ENCODE results near the gene PTGFRN. TPM values are rescaled to one million over a fixed set of nuclear protein-coding genes. Genes with fewer than 3 reads are reported as not detected.
A peak's percentile ranks its signal among the peaks of the same experiment; 100 is the strongest.
"Not testable (repeated sequence)": the region's sequence is repeated elsewhere in the genome, so short reads cannot be mapped to it uniquely, and the experiment has no call there.

The PTGFRN gene
- 20.4 TPM for total RNA-seq

- DNase-seq (ENCODE audit: low spot score) (peak; percentile 76), ATAC-seq (peak; percentile 85)
- intact Hi-C loops (cut with DNase I): no loop called here
These were observed at the start of gene PTGFRN for GRCh38 chr1:116909512-116910378. PTGFRN (plus strand) TSS chr1:116909916; CDS start chr1:116910204, 288 bp downstream.

GRCh38 chr1:116860167-116860566 lies 49.5 kb upstream of the PTGFRN start:
- intact Hi-C loops (cut with DNase I); DNase-seq (ENCODE audit: low spot score); ATAC-seq: not testable (repeated sequence)

DNA sequence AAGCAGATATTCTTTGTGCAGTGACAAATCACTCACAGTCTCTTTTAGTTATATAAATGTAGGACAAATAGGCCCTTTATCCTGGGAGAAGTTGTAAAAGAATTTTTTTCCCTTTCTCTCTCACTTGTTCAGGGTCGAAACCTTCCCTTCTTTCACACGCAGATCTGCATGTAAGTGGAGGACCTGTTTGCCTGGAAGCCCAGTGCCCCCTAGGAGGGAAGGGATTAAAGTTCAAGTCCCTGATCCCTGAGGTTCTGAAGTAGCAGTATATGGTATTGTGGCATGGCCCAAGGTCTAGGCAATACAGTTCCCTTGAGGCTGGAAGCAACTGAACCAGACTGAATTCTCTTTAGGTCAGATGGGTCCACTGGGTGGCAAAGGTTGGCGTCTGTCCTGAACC lies 48.6 kb upstream of the PTGFRN start:
- ATAC-seq (no peak), DNase-seq (ENCODE audit: low spot score) (no peak)
- intact Hi-C loops (cut with DNase I): no loop called here

DNA sequence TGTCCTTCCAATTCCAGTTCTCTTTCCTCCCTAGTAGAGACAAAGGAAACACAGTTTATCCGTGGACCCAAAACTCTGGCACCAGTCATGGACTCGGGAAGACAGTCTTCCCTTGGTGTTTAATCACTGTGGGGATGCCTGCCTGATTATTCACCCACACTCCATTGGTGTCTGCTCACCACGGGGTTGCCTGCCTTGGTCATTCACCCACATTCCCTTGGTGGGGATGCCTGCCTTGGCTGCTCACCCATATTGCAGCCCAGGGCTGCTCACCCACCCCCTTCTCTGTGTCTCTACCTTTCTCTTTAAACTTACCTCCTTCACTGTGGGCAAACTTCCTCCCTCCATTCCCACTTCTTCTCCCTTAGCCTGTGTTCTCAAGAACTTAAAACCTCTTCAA lies 46.7 kb upstream of the PTGFRN start:
- intact Hi-C loops (cut with DNase I); DNase-seq (ENCODE audit: low spot score); ATAC-seq: not testable (repeated sequence)

DNA sequence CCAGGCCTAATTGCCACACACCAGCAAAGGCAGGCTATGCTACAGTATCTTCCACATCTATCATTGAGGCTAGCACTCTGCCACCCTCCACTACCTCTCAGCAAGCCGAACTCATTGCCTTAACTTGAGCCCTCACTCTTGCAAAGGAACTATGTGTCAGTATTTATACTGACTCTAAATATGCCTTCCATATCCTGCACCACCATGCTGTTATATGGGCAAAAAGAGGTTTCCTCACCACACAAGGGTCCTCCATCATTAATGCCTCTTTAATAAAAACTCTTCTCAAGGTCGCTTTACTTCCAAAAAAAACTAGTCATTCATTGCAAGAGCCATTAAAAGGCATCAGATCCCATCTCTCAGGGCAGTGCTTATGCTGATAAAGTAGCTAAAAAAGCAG lies 43.2 kb upstream of the PTGFRN start:
- ATAC-seq; DNase-seq (ENCODE audit: low spot score); intact Hi-C loops (cut with DNase I): not testable (repeated sequence)

GRCh38 chr1:116868385-116868784 lies 41.3 kb upstream of the PTGFRN start:
- intact Hi-C loops (cut with DNase I): no loop called here
- no peak for DNase-seq (ENCODE audit: low spot score)
- ATAC-seq: no peak

GRCh38 chr1:116869611-116870010 lies 40.1 kb upstream of the PTGFRN start:
- intact Hi-C loops (cut with DNase I): no loop called here
- ATAC-seq (no peak), DNase-seq (ENCODE audit: low spot score) (no peak)

- intact Hi-C loops (cut with DNase I): no loop called here
- ATAC-seq (peak; percentile 47), DNase-seq (ENCODE audit: low spot score) (no peak)
These were observed 39.4 kb upstream of the PTGFRN start for GRCh38 chr1:116870300-116870699.

DNA sequence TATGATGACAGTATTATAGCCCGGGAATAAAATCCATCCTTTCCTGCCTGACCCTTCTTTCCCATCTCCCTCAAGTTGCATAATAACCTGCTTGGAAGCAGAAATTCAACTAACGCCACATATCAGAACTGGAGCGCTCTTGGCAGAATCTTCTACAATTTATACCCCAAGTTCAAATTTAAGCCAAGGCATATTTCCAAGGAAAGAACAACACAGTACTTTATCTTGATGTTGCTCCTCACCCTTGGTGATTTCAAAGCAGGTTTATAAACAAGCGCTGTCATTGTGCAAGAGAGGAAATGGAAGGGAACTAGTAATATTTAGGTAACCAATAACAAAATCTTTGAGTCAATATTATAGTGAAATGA lies 38.0 kb upstream of the PTGFRN start:
- no peak for DNase-seq (ENCODE audit: low spot score)
- intact Hi-C loops (cut with DNase I): no loop called here
- ATAC-seq: peak; percentile 85

DNA sequence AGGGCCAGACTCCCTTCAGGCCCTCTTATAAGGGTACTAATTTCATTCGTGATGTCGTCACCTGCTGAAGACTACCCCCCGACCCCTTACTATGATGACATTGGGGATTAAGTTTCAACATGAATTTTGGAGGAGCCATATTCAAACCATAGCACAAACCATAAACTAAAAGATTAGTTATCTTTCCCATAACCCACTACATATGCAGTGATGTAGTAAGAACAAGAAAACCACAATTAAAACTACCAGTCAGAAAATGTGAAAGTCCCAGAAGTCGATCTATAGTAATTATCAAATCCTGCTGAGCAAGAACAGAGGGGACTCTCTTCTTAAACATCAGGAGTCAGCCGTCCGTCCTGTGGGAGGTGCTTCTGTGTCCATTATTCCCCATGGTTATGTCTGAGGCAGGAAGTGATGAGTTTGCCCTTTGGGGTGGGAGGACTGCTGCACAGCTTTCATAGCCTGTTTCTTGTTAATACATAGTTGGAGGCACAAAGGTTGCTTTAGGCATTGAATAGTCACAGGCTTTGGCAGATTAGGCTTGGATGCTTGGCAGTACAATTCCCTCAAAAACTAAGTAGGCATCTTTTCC lies 35.9 kb upstream of the PTGFRN start:
- ATAC-seq (no peak), DNase-seq (ENCODE audit: low spot score) (no peak)
- intact Hi-C loops (cut with DNase I): no loop called here

- DNase-seq (ENCODE audit: low spot score) (no peak), ATAC-seq (no peak)
- intact Hi-C loops (cut with DNase I): no loop called here
These were observed 34.9 kb upstream of the PTGFRN start for GRCh38 chr1:116874733-116875249.

- DNase-seq (ENCODE audit: low spot score) (no peak), ATAC-seq (no peak)
- intact Hi-C loops (cut with DNase I): no loop called here
These were observed 34.3 kb upstream of the PTGFRN start for GRCh38 chr1:116875391-116875790.

DNA sequence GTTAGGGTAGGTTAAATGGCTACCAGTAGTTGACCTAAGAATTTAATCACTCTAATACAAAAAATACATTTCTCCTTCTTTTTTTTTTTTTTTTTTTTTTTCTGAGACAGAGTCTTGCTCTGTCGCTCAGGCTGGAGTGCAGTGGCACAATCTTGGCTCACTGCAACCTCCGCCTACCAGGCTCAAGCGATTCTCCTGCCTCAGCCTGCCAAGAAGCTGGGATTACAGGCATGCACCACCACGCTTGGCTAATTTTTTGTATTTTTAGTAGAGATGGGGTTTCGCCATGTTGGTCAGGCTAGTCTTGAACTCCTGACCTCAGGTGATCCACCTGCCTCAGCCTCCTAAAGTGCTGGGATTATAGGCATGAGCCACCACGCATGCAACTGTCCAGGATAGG lies 33.8 kb upstream of the PTGFRN start:
- ATAC-seq; intact Hi-C loops (cut with DNase I); DNase-seq (ENCODE audit: low spot score): not testable (repeated sequence)

DNA sequence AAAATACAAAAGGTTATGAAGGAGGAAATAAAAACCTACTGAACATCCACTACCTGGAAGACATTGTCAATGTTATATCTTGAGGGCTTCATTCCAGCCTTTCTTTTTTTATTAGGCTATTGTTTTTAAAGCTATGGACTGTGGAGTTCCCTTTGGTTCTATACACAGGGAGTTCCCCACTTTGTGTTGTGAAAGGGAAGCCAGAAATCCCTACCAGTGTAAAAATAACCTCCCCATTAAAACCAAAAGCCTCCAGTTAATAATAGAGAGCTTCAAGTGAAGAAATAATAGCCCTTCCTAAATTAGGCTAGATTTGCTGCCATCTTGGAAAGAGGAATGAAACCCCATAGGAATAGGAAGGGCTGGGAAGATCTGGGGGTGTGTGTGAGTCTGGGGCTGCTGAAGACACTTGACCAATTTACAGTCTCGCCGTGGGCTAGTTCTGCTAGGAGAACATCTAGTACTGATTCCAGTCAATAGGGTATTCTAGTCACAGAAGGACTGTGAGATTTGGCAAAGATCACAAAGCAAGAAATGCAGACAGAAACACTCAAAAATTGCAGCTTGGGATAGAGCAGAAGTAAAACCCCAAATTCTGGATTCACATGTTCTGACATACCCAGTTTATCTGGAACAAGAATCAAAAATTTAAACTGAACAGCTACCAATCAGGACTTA lies 32.4 kb upstream of the PTGFRN start:
- intact Hi-C loops (cut with DNase I): no loop called here
- ATAC-seq (peak; percentile 25), DNase-seq (ENCODE audit: low spot score) (no peak)

DNA sequence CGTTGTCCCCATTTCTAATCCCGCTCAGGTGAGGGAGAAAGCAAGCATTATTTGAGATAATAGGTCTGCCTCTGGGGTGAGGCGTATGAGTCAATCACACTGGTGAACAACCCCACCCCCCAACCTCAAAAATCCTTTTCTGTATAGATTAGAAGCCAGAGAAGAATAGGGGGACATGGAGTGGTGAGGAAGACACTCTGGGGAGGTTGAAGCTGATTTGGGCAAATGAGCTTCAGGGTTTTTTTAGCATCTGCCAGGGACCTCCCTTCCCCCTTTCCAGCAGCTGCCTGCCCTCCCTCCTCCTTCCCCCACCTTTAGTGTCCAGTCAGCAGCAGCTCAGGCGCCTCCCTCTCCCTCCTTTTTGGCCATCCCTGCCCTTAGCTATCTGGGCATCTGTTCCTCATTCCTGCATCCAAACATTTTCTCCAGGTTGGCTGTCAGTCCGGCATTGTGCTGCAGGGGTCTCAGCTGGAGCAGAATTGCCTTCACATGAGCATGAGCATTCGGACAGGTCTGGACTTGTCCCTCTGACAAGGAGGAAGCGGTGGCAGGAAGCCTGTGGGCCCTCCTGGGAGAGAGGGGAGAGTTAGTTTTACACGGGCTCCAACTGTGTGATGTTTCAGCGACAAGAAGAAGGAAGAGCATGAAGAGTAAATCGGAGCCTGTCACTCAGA lies 30.8 kb upstream of the PTGFRN start:
- DNase-seq (ENCODE audit: low spot score) (peak; percentile 64), ATAC-seq (peak; percentile 44)

GRCh38 chr1:116879478-116880133 lies 30.1 kb upstream of the PTGFRN start:
- intact Hi-C loops (cut with DNase I): no loop called here
- DNase-seq (ENCODE audit: low spot score): no peak
- no peak for ATAC-seq

More for the DNA sequence above, 30.8 kb upstream of the PTGFRN start:
- intact Hi-C loops (cut with DNase I): no loop called here

DNA sequence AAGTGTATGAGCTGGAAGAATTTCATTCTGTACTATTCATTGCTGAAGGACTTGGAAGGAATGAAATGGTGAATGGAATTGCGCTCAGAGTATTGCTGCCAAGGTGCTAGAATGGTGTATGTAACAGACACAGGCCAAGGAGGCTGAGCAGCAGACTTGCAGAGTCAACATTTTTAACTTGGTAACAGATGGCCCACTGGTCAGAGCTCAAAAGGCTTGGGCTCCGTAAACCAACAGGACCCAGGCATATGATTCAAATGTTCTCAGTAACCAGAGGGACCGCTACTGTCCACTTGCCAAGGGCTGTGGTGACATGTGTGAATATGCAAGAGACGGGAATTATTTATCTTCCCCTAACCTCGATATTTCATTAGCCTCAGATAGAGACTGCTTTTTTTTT lies 28.8 kb upstream of the PTGFRN start:
- ATAC-seq: no peak
- intact Hi-C loops (cut with DNase I): no loop called here

DNA sequence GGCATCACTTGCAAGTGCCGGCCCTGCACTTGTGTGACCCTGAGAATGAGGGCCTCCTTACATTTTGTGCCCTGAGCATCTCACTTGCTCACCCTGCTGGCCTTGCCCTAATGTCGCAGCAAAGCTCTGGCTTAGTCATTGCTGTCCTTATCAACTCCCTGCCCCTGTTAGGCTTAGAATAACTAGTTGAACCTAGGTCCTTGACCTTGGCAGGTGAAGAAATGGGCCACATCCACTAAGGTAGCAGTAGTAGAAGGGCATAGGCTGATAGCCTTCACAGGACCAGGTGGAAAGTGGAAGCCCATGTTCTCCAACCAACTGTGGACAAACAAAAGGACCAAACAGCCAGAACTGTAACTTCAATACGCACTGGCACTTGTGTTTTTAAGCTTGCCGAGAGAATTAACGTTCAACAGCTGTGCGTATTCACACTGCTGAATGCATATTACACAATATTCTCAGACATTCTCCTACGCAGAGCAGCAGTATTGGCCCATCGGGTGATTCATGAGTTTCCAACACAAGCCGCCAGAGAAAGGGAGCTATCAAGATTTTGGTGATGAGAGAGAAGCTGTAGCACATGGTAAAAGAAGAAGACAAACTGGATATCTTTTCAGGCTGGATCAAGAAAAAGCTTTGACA lies 27.7 kb upstream of the PTGFRN start:
- DNase-seq (ENCODE audit: low spot score): no peak
- intact Hi-C loops (cut with DNase I): no loop called here
- peak; percentile 72 for ATAC-seq

More for the DNA sequence above, 28.8 kb upstream of the PTGFRN start:
- DNase-seq (ENCODE audit: low spot score): no peak
